Tibial nerve (tissue), 4 donors: Measurements from ENCODE around the gene SAMSN1. TPM values are rescaled to one million over a fixed set of nuclear protein-coding genes. Genes with fewer than 3 reads are reported as not detected.
A peak's percentile ranks its signal among the peaks of the same experiment; 100 is the strongest.

Source experiments
- DNase-seq, 2 donors: peaks; one replicate each; pipeline ENCODE4 v3.0.0-alpha.2; 2019; ENCODE audit warnings: low spot score in 2 of 2
- H3K27ac ChIP-seq, 4 donors: fragments of 200-600 bp; sonication (generic) in 3 of 4; one replicate each; pipeline ENCODE4 v1.5.1; 2017 to 2019; ENCODE audit warnings: mild to moderate bottlenecking in 1 of 4
- H3K27me3 ChIP-seq, 2 donors: fragments of 200-600 bp; sonication (generic) in 1 of 2; one replicate each; pipeline versions ENCODE4 v1.5.1 to v1.6.0; 2017 to 2019
- H3K36me3 ChIP-seq, 3 donors: fragments of 200-600 bp; sonication (generic); one replicate each; pipeline ENCODE4 v1.5.1; 2018 to 2019
- H3K4me1 ChIP-seq, 4 donors: fragments of 200-600 bp; sonication (generic) in 3 of 4; one replicate each; pipeline ENCODE4 v1.5.1; 2017 to 2019
- H3K4me3 ChIP-seq, 4 donors: fragments of 200-600 bp; sonication (generic) in 3 of 4; one replicate each; pipeline ENCODE4 v1.5.1; 2017 to 2019; ENCODE audit warnings: mild to moderate bottlenecking in 1 of 4, moderate library complexity in 1 of 4
- H3K9me3 ChIP-seq, 4 donors: fragments of 200-600 bp; sonication (generic) in 3 of 4; one replicate each; pipeline ENCODE4 v1.5.1; 2017 to 2019
- CTCF ChIP-seq, 5 experiments: fragments of 200-600 bp in 3 of 5; fragments of 450-650 bp in 2 of 5; sonication (generic) in 3 of 5; IDR thresholded peaks; one replicate each; pipeline ENCODE4 v1.5.1; 2016 to 2019; ENCODE audit warnings: antibody characterized with exemption in 5 of 5, mild to moderate bottlenecking in 3 of 5, moderate library complexity in 2 of 5
- EP300 ChIP-seq, 2 donors: sonication (generic); formaldehyde crosslinking; IDR thresholded peaks; one replicate each; pipeline ENCODE4 v1.6.1; 2017; ENCODE audit warnings: antibody characterized with exemption in 2 of 2, mild to moderate bottlenecking in 1 of 2
- POLR2A ChIP-seq, 2 donors: fragments of 450-650 bp; IDR thresholded peaks; one replicate each; pipeline ENCODE4 v1.6.1; 2017; ENCODE audit warnings: antibody characterized with exemption in 2 of 2, mild to moderate bottlenecking in 2 of 2, moderate library complexity in 2 of 2
- WGBS, 2 donors: methylation state at CpG; one replicate each; pipeline ENCODE4 v1.1.5; 2018; 5-methylcytosine and 5-hydroxymethylcytosine counted together
- total RNA-seq, 4 donors: library from RNA; depleted of rRNA; stranded (reverse); fragments of >200 nt; gene quantifications; one replicate each; pipeline ENCODE4 v1.1.0, GENCODE V29; 2016

SAMSN1 gene
- total RNA-seq, 4 donors from 2014 or later, result 2.9 to 13.5 (median 7.6) TPM

GRCh38 chr21:14486869-14487268, 59.2 kb downstream of the SAMSN1 start:
- Histone ChIP-seq H3K9me3 (no peaks in the 10 kb centered on the region), H3K4me3 (no peak overlapping the region), H3K27me3 (no peaks in the 10 kb centered on the region), H3K4me1 (no peaks in the 10 kb centered on the region), H3K27ac (no peak overlapping the region), H3K36me3 (no peaks in the 10 kb centered on the region)
- no peak for DNase-seq
- WGBS, 2 donors, result 77 to 84% methylated on average over 3 of the region's 3 CpGs
- no peak for TF ChIP-seq EP300 (IDR thresholded peaks at IDR 0.05)
- no peak for TF ChIP-seq POLR2A (IDR thresholded peaks at IDR 0.05)
- TF ChIP-seq CTCF (IDR thresholded peaks at IDR 0.05), result no peak

GRCh38 chr21:14484188-14485009, 61.7 kb downstream of the SAMSN1 start:
- no peak for TF ChIP-seq EP300 (IDR thresholded peaks at IDR 0.05)
- no peaks in the 10 kb centered on the region for H3K9me3 ChIP-seq
- H3K27me3 ChIP-seq, result no peaks in the 10 kb centered on the region
- H3K27ac ChIP-seq, result no peak overlapping the region
- DNase-seq, result no peak
- no peak overlapping the region for H3K4me3 ChIP-seq
- H3K36me3 ChIP-seq, result no peaks in the 10 kb centered on the region
- 83 to 87% methylated on average over 2 of the region's 2 CpGs for WGBS, 2 donors
- no peaks in the 10 kb centered on the region for H3K4me1 ChIP-seq

- Histone ChIP-seq H3K27ac (no peak overlapping the region), H3K27me3 (no peaks in the 10 kb centered on the region), H3K4me1 (peaks cover 0 to under 1% (median 0%) of the 10 kb centered on the region in 4 donors), H3K36me3 (no peaks in the 10 kb centered on the region), H3K9me3 (no peaks in the 10 kb centered on the region), H3K4me3 (no peak overlapping the region)
- no peak for DNase-seq
- TF ChIP-seq EP300 (IDR thresholded peaks at IDR 0.05), result no peak
- WGBS, 2 donors, result 96 to 98% methylated on average over 8 of the region's 8 CpGs
Observed at GRCh38 chr21:14483296-14483695, 62.8 kb downstream of the SAMSN1 start.

GRCh38 chr21:14482165-14482564, 64.0 kb downstream of the SAMSN1 start:
- no peaks in the 10 kb centered on the region for H3K36me3 ChIP-seq
- WGBS, 2 donors, result 66 to 73% methylated on average over 7 of the region's 7 CpGs
- H3K27ac ChIP-seq, result no peak overlapping the region
- H3K4me1 ChIP-seq, result peaks cover 0 to 9% (median 0%) of the 10 kb centered on the region in 4 donors
- H3K4me3 ChIP-seq, result no peak overlapping the region
- peak in 1 of 2 donors; percentile 11 for DNase-seq
- no peaks in the 10 kb centered on the region for H3K9me3 ChIP-seq
- H3K27me3 ChIP-seq, result no peaks in the 10 kb centered on the region
- TF ChIP-seq POLR2A (IDR thresholded peaks at IDR 0.05), result no peak
- TF ChIP-seq EP300 (IDR thresholded peaks at IDR 0.05), result peak; percentile 56 to 70
- no peak for TF ChIP-seq CTCF (IDR thresholded peaks at IDR 0.05)

GRCh38 chr21:14480411-14481031, 65.6 kb downstream of the SAMSN1 start:
- Histone ChIP-seq H3K4me3 (no peak overlapping the region), H3K27me3 (no peaks in the 10 kb centered on the region), H3K36me3 (no peaks in the 10 kb centered on the region), H3K27ac (no peak overlapping the region), H3K4me1 (peaks cover 0 to 9% (median 0%) of the 10 kb centered on the region in 4 donors), H3K9me3 (no peaks in the 10 kb centered on the region)
- WGBS, 2 donors, result 35 to 36% methylated on average over 3 of the region's 3 CpGs
- DNase-seq, result peak in 1 of 2 donors; percentile 34
- no peak for TF ChIP-seq CTCF (IDR thresholded peaks at IDR 0.05)
- TF ChIP-seq EP300 (IDR thresholded peaks at IDR 0.05), result peak in 1 of 2 donors; percentile 14

- Histone ChIP-seq H3K4me3 (no peak overlapping the region), H3K27me3 (no peaks in the 10 kb centered on the region), H3K9me3 (no peaks in the 10 kb centered on the region), H3K27ac (no peak overlapping the region), H3K4me1 (peaks cover 0 to 9% (median 0%) of the 10 kb centered on the region in 4 donors), H3K36me3 (no peaks in the 10 kb centered on the region)
- DNase-seq, result no peak
- TF ChIP-seq CTCF (IDR thresholded peaks at IDR 0.05) (no peak), EP300 (IDR thresholded peaks at IDR 0.05) (no peak), POLR2A (IDR thresholded peaks at IDR 0.05) (no peak)
- WGBS, 2 donors, result 39 to 63% methylated on average over 1 of the region's 1 CpG
Observed at GRCh38 chr21:14479241-14479786, 66.8 kb downstream of the SAMSN1 start.
